Measurements from ENCODE around the gene AIFM1. TPM values are rescaled to one million over a fixed set of nuclear protein-coding genes. Genes with fewer than 3 reads are reported as not detected.

The AIFM1 gene
- total and polyA plus RNA-seq, 9 donors, result 14.1 to 27.8 (median 24.6) TPM

- Histone ChIP-seq H3K27ac (ENCODE audit: low read length) (no peak overlapping the region), H3K36me3 (ENCODE audit: control insufficient read depth, insufficient read depth, low read length) (peaks cover 5% of the 10 kb centered on the region), H3K4me3 (ENCODE audit: low read length) (no peak overlapping the region), H3K9me3 (replicated peaks; ENCODE audit: control insufficient read depth, low read depth, low read length) (no peaks in the 10 kb centered on the region), H3K27me3 (ENCODE audit: control insufficient read depth, insufficient read depth, low read length) (peaks cover 4% of the 10 kb centered on the region), H3K4me1 (ENCODE audit: control insufficient read depth, insufficient read depth, low read length) (peaks cover 38% of the 10 kb centered on the region)
- 39% methylated on average over 5 of the region's 7 CpGs for WGBS (ENCODE audit: insufficient coverage)
- no peak for DNase-seq
Observed at GRCh38 chrX:130083107-130083490, 82.5 kb downstream of the AIFM1 start.

GRCh38 chrX:130082244-130083106 lies 83.2 kb downstream of the AIFM1 start:
- no peaks in the 10 kb centered on the region for H3K9me3 ChIP-seq (replicated peaks; ENCODE audit: control insufficient read depth, low read depth, low read length)
- DNase-seq, result peak; percentile 63
- peaks cover 4% of the 10 kb centered on the region for H3K27me3 ChIP-seq (ENCODE audit: control insufficient read depth, insufficient read depth, low read length)
- H3K27ac ChIP-seq (ENCODE audit: low read length), result peak overlapping the region; percentile 59
- 36% methylated on average over 10 of the region's 28 CpGs for WGBS (ENCODE audit: insufficient coverage)
- peaks cover 38% of the 10 kb centered on the region for H3K4me1 ChIP-seq (ENCODE audit: control insufficient read depth, insufficient read depth, low read length)
- H3K4me3 ChIP-seq (ENCODE audit: low read length), result no peak overlapping the region
- peaks cover 5% of the 10 kb centered on the region for H3K36me3 ChIP-seq (ENCODE audit: control insufficient read depth, insufficient read depth, low read length)

- Histone ChIP-seq H3K4me1 (ENCODE audit: control insufficient read depth, insufficient read depth, low read length) (peaks cover 35% of the 10 kb centered on the region), H3K9me3 (replicated peaks; ENCODE audit: control insufficient read depth, low read depth, low read length) (no peaks in the 10 kb centered on the region), H3K27me3 (ENCODE audit: control insufficient read depth, insufficient read depth, low read length) (peaks cover 4% of the 10 kb centered on the region), H3K4me3 (ENCODE audit: low read length) (no peak overlapping the region), H3K27ac (ENCODE audit: low read length) (peak overlapping the region; percentile 59), H3K36me3 (ENCODE audit: control insufficient read depth, insufficient read depth, low read length) (peaks cover 5% of the 10 kb centered on the region)
- DNase-seq, result no peak
- WGBS (ENCODE audit: insufficient coverage), result 38% methylated on average over 3 of the region's 12 CpGs
Observed at GRCh38 chrX:130081421-130082045, 84.1 kb downstream of the AIFM1 start.

GRCh38 chrX:130080791-130081367 lies 84.8 kb downstream of the AIFM1 start:
- DNase-seq, result no peak
- WGBS (ENCODE audit: insufficient coverage), result 61% methylated on average over 4 of the region's 7 CpGs
- Histone ChIP-seq H3K27ac (ENCODE audit: low read length) (peak overlapping the region; percentile 3), H3K36me3 (ENCODE audit: control insufficient read depth, insufficient read depth, low read length) (peaks cover 5% of the 10 kb centered on the region), H3K27me3 (ENCODE audit: control insufficient read depth, insufficient read depth, low read length) (peaks cover 2% of the 10 kb centered on the region), H3K9me3 (replicated peaks; ENCODE audit: control insufficient read depth, low read depth, low read length) (no peaks in the 10 kb centered on the region), H3K4me1 (ENCODE audit: control insufficient read depth, insufficient read depth, low read length) (peaks cover 29% of the 10 kb centered on the region), H3K4me3 (ENCODE audit: low read length) (no peak overlapping the region)

GRCh38 chrX:130079824-130080406 lies 85.7 kb downstream of the AIFM1 start:
- no peaks in the 10 kb centered on the region for H3K9me3 ChIP-seq (replicated peaks; ENCODE audit: control insufficient read depth, low read depth, low read length)
- H3K4me3 ChIP-seq (ENCODE audit: low read length), result no peak overlapping the region
- peaks cover 8% of the 10 kb centered on the region for H3K36me3 ChIP-seq (ENCODE audit: control insufficient read depth, insufficient read depth, low read length)
- no peak overlapping the region for H3K27ac ChIP-seq (ENCODE audit: low read length)
- H3K4me1 ChIP-seq (ENCODE audit: control insufficient read depth, insufficient read depth, low read length), result peaks cover 20% of the 10 kb centered on the region
- H3K27me3 ChIP-seq (ENCODE audit: control insufficient read depth, insufficient read depth, low read length), result peaks cover 6% of the 10 kb centered on the region
- WGBS (ENCODE audit: insufficient coverage), result 33% methylated on average over 2 of the region's 9 CpGs
- peak; percentile 83 for DNase-seq

Other genes starting within 250 kb of the AIFM1 start
- 4.3 TPM for gene BCORL1, start 183.2 kb downstream of the AIFM1 start, total RNA-seq
- 10 to 100 TPM; 12.2 to 21.3 (median 17.0) TPM for gene BCORL1, start 183.2 kb downstream of the AIFM1 start, polyA plus RNA-seq (ENCODE audit: insufficient read depth in 1 of 8, insufficient read length in 8 of 8, low replicate concordance in 1 of 8)
- 7.6 TPM for gene ELF4, start 55.3 kb downstream of the AIFM1 start, total RNA-seq
- 10 to 100 TPM in 5 of 8 donors, 1 to 10 TPM in 3; 6.9 to 16.9 (median 11.1) TPM for gene ELF4, start 55.3 kb downstream of the AIFM1 start, polyA plus RNA-seq (ENCODE audit: insufficient read depth in 1 of 8, insufficient read length in 8 of 8, low replicate concordance in 1 of 8)
- 0.49 TPM for gene RAB33A, start 6.1 kb upstream of the AIFM1 start, total RNA-seq
- gene RAB33A, start 6.1 kb upstream of the AIFM1 start, polyA plus RNA-seq (ENCODE audit: insufficient read depth in 1 of 8, insufficient read length in 8 of 8, low replicate concordance in 1 of 8), result under 1 TPM; 0.10 to 0.44 (median 0.25) TPM
- 5.8 TPM for gene ZNF280C, start 103.1 kb upstream of the AIFM1 start, total RNA-seq
- gene ZNF280C, start 103.1 kb upstream of the AIFM1 start, polyA plus RNA-seq (ENCODE audit: insufficient read depth in 1 of 8, insufficient read length in 8 of 8, low replicate concordance in 1 of 8), result 1 to 10 TPM; 3.9 to 8.3 (median 5.1) TPM
- gene SLC25A14, start 174.1 kb upstream of the AIFM1 start, total RNA-seq, result 7.9 TPM
- 10 to 100 TPM in 4 of 8 donors, 1 to 10 TPM in 4; 7.2 to 11.1 (median 10.0) TPM for gene SLC25A14, start 174.1 kb upstream of the AIFM1 start, polyA plus RNA-seq (ENCODE audit: insufficient read depth in 1 of 8, insufficient read length in 8 of 8, low replicate concordance in 1 of 8)
- gene GPR119, start 219.8 kb upstream of the AIFM1 start, total RNA-seq, result not detected
- not detected for gene GPR119, start 219.8 kb upstream of the AIFM1 start, polyA plus RNA-seq (ENCODE audit: insufficient read depth in 1 of 8, insufficient read length in 8 of 8, low replicate concordance in 1 of 8)
- gene RBMX2, start 236.1 kb upstream of the AIFM1 start, total RNA-seq, result 28.1 TPM
- gene RBMX2, start 236.1 kb upstream of the AIFM1 start, polyA plus RNA-seq (ENCODE audit: insufficient read depth in 1 of 8, insufficient read length in 8 of 8, low replicate concordance in 1 of 8), result 10 to 100 TPM; 19.0 to 25.6 (median 21.8) TPM

Data from muscle of leg (tissue), 11 donors.